Astrocyte of the spinal cord (primary cell): ENCODE measurements around the gene FNDC3B.

Source experiments
- DNase-seq: peaks from one replicate; pipeline ENCODE4 v3.0.0; 2011; ENCODE audit warnings: low read depth, low spot score
- H3K4me3 ChIP-seq: 2 replicates; pipeline ENCODE4 v1.5.1; 2011; ENCODE audit warnings: low read depth, mild to moderate bottlenecking, low read length, moderate library complexity
- CTCF ChIP-seq: IDR thresholded peaks from 2 replicates; pipeline ENCODE4 v1.5.1; 2012; ENCODE audit warnings: low read depth, mild to moderate bottlenecking, low read length, inconsistent platforms
- in situ Hi-C: cut with HindIII; loops from 2 replicates; pipeline ENCODE4 v1.10.0; 2017; ENCODE audit warnings: low sequenced_read_pairs

The FNDC3B gene

DNA sequence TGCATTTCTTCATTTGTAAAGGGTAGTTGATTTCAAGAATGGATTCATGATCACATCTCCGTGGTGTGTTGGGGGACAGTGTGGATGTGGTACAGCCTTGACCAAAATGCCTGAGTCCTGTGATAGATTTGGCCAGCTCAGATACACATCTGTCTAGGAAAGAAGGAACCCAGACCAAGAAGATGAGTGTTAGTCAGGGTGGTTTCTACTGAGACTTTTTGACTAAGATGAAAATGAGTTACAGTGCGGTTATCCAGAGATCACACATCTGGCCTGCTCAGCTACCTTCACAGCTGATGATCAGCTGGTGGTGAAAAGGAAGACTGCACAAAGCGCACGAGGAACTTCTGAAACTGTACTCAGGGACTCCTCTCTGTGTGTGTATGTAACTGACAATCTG, 68.0 kb downstream of the FNDC3B start:
- H3K4me3 ChIP-seq: no peak overlapping the region
- DNase-seq: no peak
- no peak for TF ChIP-seq CTCF
- in situ Hi-C loops: no loop called here

GRCh38 chr3:172110127-172110779, 70.9 kb downstream of the FNDC3B start:
- in situ Hi-C loops: no loop called here
- DNase-seq: no peak
- H3K4me3 ChIP-seq: no peak overlapping the region
- TF ChIP-seq CTCF: no peak

DNA sequence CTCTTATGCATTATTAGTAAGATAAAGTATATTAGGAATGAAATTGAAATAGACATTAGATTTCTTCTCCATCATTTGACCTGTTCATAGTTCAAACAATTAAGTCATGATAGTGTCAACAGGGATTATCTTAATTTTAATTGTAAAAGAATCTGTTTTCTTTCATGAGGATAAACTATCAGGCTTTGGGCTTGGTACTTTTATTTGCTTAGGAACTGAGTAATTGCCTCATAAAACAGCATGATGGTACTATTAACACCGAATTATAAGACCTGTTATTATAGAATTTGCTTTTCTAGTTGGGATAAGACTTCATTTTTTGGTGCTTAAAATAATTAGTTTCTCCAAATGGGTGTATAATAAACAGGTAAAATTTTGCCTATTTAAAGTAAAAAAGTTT, 71.8 kb downstream of the FNDC3B start:
- in situ Hi-C loops: no loop called here
- TF ChIP-seq CTCF: no peak

DNA sequence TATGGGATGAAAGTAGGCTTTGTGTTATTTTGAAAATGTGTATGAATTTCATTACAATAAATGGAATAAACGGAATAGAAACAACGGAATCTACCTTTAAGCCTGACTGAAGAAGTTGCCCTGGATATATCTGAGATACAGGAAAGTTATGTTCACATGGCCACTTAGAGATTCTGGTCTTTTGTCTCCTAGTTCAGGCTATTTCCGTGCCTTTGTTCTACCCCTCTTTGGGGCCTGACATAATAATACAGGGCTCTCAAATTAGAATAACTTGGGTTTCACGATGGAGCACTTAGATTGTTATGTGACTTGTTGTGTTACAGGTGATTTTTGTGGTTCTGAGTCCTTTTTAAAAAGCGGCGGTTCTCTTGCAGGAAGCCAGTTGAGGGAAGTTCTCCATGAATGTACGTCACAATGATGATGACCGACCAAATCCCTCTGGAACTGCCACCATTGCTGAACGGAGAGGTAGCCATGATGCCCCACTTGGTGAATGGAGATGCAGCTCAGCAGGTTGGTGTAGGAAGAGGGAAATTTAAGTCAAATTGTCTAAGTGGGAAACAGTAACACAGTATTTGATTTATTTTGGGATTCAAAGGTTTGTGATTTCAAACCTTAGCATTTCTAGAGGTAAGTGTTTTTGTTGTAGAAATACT, 72.8 kb downstream of the FNDC3B start:
- no peak overlapping the region for H3K4me3 ChIP-seq
- no peak for DNase-seq
- in situ Hi-C loops: no loop called here
- TF ChIP-seq CTCF: no peak

More for the DNA sequence above, 71.8 kb downstream of the FNDC3B start:
- H3K4me3 ChIP-seq: no peak overlapping the region
- no peak for DNase-seq

GRCh38 chr3:172112734-172113120, 73.3 kb downstream of the FNDC3B start:
- H3K4me3 ChIP-seq: no peak overlapping the region
- no peak for TF ChIP-seq CTCF
- DNase-seq: no peak
- in situ Hi-C loops: no loop called here

DNA sequence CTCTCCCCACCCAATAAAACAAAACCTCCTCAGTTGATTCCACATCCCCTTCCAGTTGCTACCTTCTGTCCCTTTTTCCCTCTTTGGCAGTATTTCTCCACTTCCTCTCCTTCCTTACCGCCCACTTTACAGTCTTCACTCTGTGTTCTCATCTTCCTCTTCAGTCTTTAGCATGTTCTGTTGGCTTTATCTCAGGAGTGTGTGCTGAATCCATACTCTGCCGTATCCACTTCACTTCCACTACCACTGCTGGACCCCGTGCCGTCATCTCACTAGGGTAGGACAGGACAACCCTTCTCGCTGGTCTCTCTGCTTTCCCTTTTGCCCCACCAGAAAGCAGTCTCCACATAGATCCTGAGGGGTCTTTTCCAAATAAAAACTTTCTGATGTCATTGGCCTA, 74.3 kb downstream of the FNDC3B start:
- DNase-seq: no peak
- in situ Hi-C loops: no loop called here
- no peak for TF ChIP-seq CTCF
- no peak overlapping the region for H3K4me3 ChIP-seq
